Caco-2 (cell line): Measurements from ENCODE around the gene NDUFS4. TPM values are rescaled to one million over a fixed set of nuclear protein-coding genes. Genes with fewer than 3 reads are reported as not detected.

Experiments used
- BruUV-seq: library from RNA; stranded (reverse); fragments of 400-500 nt; replicated peaks from 2 replicates; lab custom pipeline; 2021; lab: Mats Ljungman, UMichigan
- CTCF ChIA-PET: fragments of 300-600 bp; sonication (Branson Sonifier 250); formaldehyde crosslinking; loops from one replicate; lab custom pipeline; 2022; ENCODE audit warnings: antibody characterized with exemption; lab: Charles Lee
- POLR2A ChIA-PET: fragments of 300-600 bp; sonication (Branson Sonifier 250); formaldehyde crosslinking; loops from one replicate; lab custom pipeline; 2022; ENCODE audit warnings: antibody characterized with exemption; lab: Charles Lee
- DNase-seq, 2 experiments: peaks; one replicate each; pipeline versions ENCODE4 v3.0.0 to v3.0.0-alpha.2; 2020 to 2022
- H3K27me3 ChIP-seq: replicated peaks from 2 replicates; pipeline ENCODE4 v1.6.0; 2011; ENCODE audit warnings: low read length; ENCODE audit not compliant: control insufficient read depth, insufficient read depth
- H3K36me3 ChIP-seq: 2 replicates; pipeline ENCODE4 v1.5.1; 2011; ENCODE audit warnings: low read length; ENCODE audit not compliant: control insufficient read depth, insufficient read depth
- H3K4me1 ChIP-seq: fragments of 250-450 bp; sonication (Bioruptor Pico); 2 replicates; pipeline ENCODE4 v1.5.1; 2020; ENCODE audit warnings: mild to moderate bottlenecking
- H3K4me3 ChIP-seq: 2 replicates; pipeline ENCODE4 v1.5.1; 2011; ENCODE audit warnings: low read depth, mild to moderate bottlenecking, control low read depth, low read length
- H3K9me3 ChIP-seq: fragments of 250-450 bp; sonication (Bioruptor Pico); 2 replicates; pipeline ENCODE4 v1.5.1; 2020; ENCODE audit warnings: mild to moderate bottlenecking, moderate library complexity
- H3K27ac Mint-ChIP-seq: one replicate; pipeline ENCODE4 v1.8.0; 2022; ENCODE audit warnings: mixed read lengths; ENCODE audit not compliant: unreplicated experiment
- H3K27me3 Mint-ChIP-seq: one replicate; pipeline ENCODE4 v1.8.0; 2022; ENCODE audit warnings: mixed read lengths; ENCODE audit not compliant: insufficient read depth, unreplicated experiment
- H3K36me3 Mint-ChIP-seq: one replicate; pipeline ENCODE4 v1.8.0; 2022; ENCODE audit warnings: mild to moderate bottlenecking, mixed read lengths; ENCODE audit not compliant: insufficient read depth, unreplicated experiment
- H3K4me1 Mint-ChIP-seq: one replicate; pipeline ENCODE4 v1.8.0; 2022; ENCODE audit warnings: low read depth, mixed read lengths; ENCODE audit not compliant: unreplicated experiment
- H3K4me3 Mint-ChIP-seq: one replicate; pipeline ENCODE4 v1.8.0; 2022; ENCODE audit warnings: mild to moderate bottlenecking, moderate library complexity, mixed read lengths; ENCODE audit not compliant: unreplicated experiment
- H3K9me3 Mint-ChIP-seq: one replicate; pipeline ENCODE4 v1.8.0; 2022; ENCODE audit warnings: mixed read lengths; ENCODE audit not compliant: unreplicated experiment
- CTCF ChIP-seq, 2 experiments: fragments of 200-600 bp in 1 of 2; IDR thresholded peaks; 1 replicate in 1 of 2; 2 replicates in 1 of 2; pipeline versions ENCODE4 v1.5.1 to v1.8.0; 2011 to 2022; ENCODE audit warnings: antibody characterized with exemption in 1 of 2, control low read depth in 1 of 2, inconsistent platforms in 1 of 2, low read depth in 1 of 2, low read length in 1 of 2, mild to moderate bottlenecking in 1 of 2, moderate library complexity in 1 of 2; ENCODE audit not compliant: insufficient read depth in 1 of 2, severe bottlenecking in 1 of 2, unreplicated experiment in 1 of 2
- intact Hi-C: fragments of 100-400 bp; cut with micrococcal nuclease; formaldehyde crosslinking; loops from one replicate; pipeline ENCODE4 v1.10.0; 2022; ENCODE audit not compliant: unreplicated experiment
- total RNA-seq: library from RNA; stranded (reverse); gene quantifications from 2 replicates; pipeline ENCODE4 v1.2.3, GENCODE V29; 2022

Gene NDUFS4
- total RNA-seq, 1 experiment from 2014 or later = 103 TPM

DNA sequence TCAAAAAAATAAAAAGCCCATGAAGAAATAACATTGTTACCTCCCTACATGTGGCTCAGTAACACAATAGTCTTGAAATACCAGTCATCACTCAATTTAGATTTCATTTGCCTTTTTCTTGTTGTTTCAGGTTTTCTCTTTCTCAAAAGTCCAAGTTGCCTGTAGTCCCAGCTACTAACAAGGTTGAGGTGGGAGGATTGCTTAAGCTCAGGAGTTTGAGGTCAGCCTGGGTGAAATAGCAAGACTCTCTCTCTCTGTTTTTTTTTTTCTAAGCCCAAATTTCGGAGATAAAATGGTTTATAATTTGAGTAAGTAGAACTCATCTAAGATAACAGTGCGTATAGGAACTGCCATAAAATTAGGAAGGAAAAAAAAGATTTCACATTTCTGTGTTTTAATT, 17.5 kb upstream of the NDUFS4 start:
- Histone ChIP-seq H3K4me3 (no peak overlapping the region), H3K4me1 (no peaks in the 10 kb centered on the region), H3K36me3 (no peaks in the 10 kb centered on the region), H3K27me3 (no peaks in the 10 kb centered on the region), H3K9me3 (no peaks in the 10 kb centered on the region)
- ChIA-PET POLR2A (no interaction called here), CTCF (no interaction called here)
- no TSS peak for BruUV-seq
- Mint-ChIP-seq H3K27ac (no peak overlapping the region), H3K27me3 (no peaks in the 10 kb centered on the region), H3K4me1 (no peaks in the 10 kb centered on the region), H3K4me3 (no peak overlapping the region), H3K36me3 (no peaks in the 10 kb centered on the region), H3K9me3 (no peaks in the 10 kb centered on the region)
- DNase-seq = no peak
- TF ChIP-seq CTCF (IDR thresholded peaks at IDR 0.05; ENCODE audit: insufficient read depth in 1 of 2, low read depth in 1 of 2, low read length in 1 of 2, severe bottlenecking in 1 of 2, unreplicated experiment in 1 of 2) = no peak
- intact Hi-C loops = no loop called here

DNA sequence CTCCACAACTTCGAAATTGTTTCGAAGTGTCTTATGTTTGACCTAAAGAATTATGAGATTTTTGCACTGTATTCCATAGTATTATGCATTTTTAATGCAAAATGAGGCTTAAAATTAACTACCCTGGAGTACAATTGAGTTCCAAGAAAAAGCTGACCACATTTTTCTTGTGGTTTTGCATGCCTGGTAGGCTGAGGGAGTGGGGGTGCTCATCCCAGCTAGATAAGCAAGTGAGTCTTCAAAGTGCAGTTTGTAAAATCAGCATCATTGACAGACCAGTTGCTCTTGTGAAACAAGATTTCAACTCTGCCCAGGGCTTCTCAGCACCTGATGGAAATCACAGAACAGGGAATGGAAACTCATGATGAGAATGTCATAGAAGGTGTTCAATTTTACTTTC, 17.0 kb upstream of the NDUFS4 start:
- no peaks in the 10 kb centered on the region for H3K27me3 Mint-ChIP-seq
- Histone ChIP-seq H3K36me3 (no peaks in the 10 kb centered on the region), H3K9me3 (no peaks in the 10 kb centered on the region), H3K4me3 (no peak overlapping the region), H3K4me1 (peaks cover 3% of the 10 kb centered on the region), H3K27me3 (no peaks in the 10 kb centered on the region)
- TF ChIP-seq CTCF (IDR thresholded peaks at IDR 0.05; ENCODE audit: insufficient read depth in 1 of 2, low read depth in 1 of 2, low read length in 1 of 2, severe bottlenecking in 1 of 2, unreplicated experiment in 1 of 2) = no peak
- no peak for DNase-seq
- H3K4me3 Mint-ChIP-seq = no peak overlapping the region
- no peaks in the 10 kb centered on the region for H3K4me1 Mint-ChIP-seq
- H3K36me3 Mint-ChIP-seq = no peaks in the 10 kb centered on the region
- H3K9me3 Mint-ChIP-seq = no peaks in the 10 kb centered on the region
- no peak overlapping the region for H3K27ac Mint-ChIP-seq
- POLR2A ChIA-PET = no interaction called here
- intact Hi-C loops = no loop called here
- no TSS peak for BruUV-seq
- CTCF ChIA-PET = no interaction called here

DNA sequence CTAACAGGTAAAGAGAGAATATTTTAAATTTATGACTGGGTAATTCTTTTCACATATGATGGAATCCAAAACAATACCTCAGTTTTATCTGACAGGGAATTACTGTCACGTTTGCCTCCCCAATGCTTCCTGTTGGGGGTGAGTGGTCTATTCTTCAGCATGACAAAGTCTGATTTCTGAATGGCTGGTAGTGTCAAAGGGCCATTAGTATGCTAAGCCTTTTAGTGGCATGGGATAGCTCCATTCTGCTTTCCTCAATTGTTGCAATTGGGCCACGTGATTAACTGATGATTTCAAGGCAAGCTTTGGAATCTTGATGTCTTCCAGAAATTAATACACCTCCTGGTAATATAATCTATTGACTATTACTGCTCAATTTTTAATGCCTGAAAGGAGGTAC, 14.7 kb upstream of the NDUFS4 start:
- no peaks in the 10 kb centered on the region for H3K9me3 ChIP-seq
- DNase-seq = no peak
- CTCF ChIA-PET = no interaction called here
- H3K4me1 Mint-ChIP-seq = peaks cover 9% of the 10 kb centered on the region
- intact Hi-C loops = no loop called here
- no peak for TF ChIP-seq CTCF (IDR thresholded peaks at IDR 0.05; ENCODE audit: insufficient read depth in 1 of 2, low read depth in 1 of 2, low read length in 1 of 2, severe bottlenecking in 1 of 2, unreplicated experiment in 1 of 2)
- H3K27me3 Mint-ChIP-seq = no peaks in the 10 kb centered on the region
- no peak overlapping the region for H3K27ac Mint-ChIP-seq
- H3K36me3 ChIP-seq = no peaks in the 10 kb centered on the region
- no peak overlapping the region for H3K4me3 Mint-ChIP-seq
- H3K9me3 Mint-ChIP-seq = no peaks in the 10 kb centered on the region
- BruUV-seq = no TSS peak
- no peaks in the 10 kb centered on the region for H3K27me3 ChIP-seq
- POLR2A ChIA-PET = no interaction called here
- peaks cover 11% of the 10 kb centered on the region for H3K4me1 ChIP-seq
- no peaks in the 10 kb centered on the region for H3K36me3 Mint-ChIP-seq
- H3K4me3 ChIP-seq = no peak overlapping the region
